ENCODE measurements around the gene ALG8.
"Not testable (repeated sequence)": the region's sequence is repeated elsewhere in the genome, so short reads cannot be mapped to it uniquely, and the experiment has no call there.

DNA sequence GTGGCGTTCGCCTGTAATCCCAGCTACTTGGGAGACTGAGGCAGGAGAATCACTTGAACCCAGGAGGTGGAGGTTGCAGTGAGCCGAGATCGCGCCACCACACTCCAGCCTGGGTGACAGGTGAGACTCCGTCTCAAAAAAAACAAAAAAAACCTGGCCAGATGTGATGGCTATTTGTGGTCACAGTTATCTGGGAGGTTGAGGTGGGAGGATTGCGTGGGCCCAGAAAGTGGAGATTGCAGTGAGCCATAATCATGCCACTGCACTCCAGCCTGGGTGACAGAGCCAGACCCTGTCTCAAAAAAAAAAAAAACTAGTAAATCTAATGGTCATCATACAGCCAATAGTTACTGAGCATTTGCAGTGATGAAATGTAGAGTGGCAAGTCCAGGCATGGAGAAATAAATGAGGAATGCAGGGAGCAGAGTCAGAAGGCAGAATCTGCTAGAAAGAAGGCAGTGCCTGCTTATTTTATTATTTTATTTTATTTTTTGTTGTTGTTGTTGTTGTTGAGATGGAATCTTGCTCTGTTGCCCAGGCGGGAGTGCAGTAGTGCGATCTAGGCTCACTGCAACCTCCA is 79.6 kb downstream of the ALG8 start:
- TF ChIP-seq POLR2A, TAF1, SPI1 (IDR thresholded peaks at IDR 0.05; ENCODE audit: low read depth, low read length): not testable (repeated sequence)
